RWPE1 (cell line): ENCODE results near the gene RPL31.

Experiments
- CTCF ChIA-PET: fragments of 350-600 bp; sonication (Branson Sonifier 250); formaldehyde crosslinking; extraction: SDS; loops from one replicate; lab custom pipeline; 2021; lab: Yijun Ruan, JAX
- POLR2A ChIA-PET: fragments of 400-600 bp; formaldehyde crosslinking; extraction: SDS; loops from one replicate; lab custom pipeline; 2020; ENCODE audit warnings: antibody characterized with exemption; ENCODE audit not compliant: low non-redundant PET; lab: Yijun Ruan, JAX
- DNase-seq: peaks from one replicate; pipeline ENCODE4 v3.0.0; 2012; ENCODE audit warnings: low spot score
- H3K27ac ChIP-seq: fragments of 450-650 bp; 2 replicates; pipeline ENCODE4 v1.5.1; 2017
- CTCF ChIP-seq: fragments of 450-650 bp; conservative IDR thresholded peaks from 2 replicates; pipeline ENCODE4 v1.5.1; 2017; ENCODE audit warnings: low read depth, mild to moderate bottlenecking

Gene RPL31

GRCh38 chr2:101012706-101013181, 10.7 kb downstream of the RPL31 start:
- ChIA-PET POLR2A (interaction anchor here (0.6 kb wide), 1 partner anchor 18 kb away, joined by 3 read pairs; no protein-coding TSS in a partner anchor), CTCF (interaction anchor here (0.6 to 2.6 kb wide), 19 partner anchors 10 to 1701 kb away, joined by 3 to 12 read pairs (median 5); partner anchors contain the start of genes RPL31 and TBC1D8)
- no peak overlapping the region for H3K27ac ChIP-seq
- DNase-seq: no peak
- peak; percentile 83 for TF ChIP-seq CTCF

GRCh38 chr2:101014264-101014857, 12.3 kb downstream of the RPL31 start:
- CTCF ChIA-PET: interaction anchor here (0.7 kb wide), 1 partner anchor 11 kb away, joined by 3 read pairs; no protein-coding TSS in a partner anchor

GRCh38 chr2:101017371-101017770, 15.3 kb downstream of the RPL31 start:
- CTCF ChIA-PET: no interaction called here
- POLR2A ChIA-PET: no interaction called here
- no peak overlapping the region for H3K27ac ChIP-seq
- no peak for TF ChIP-seq CTCF
- DNase-seq: no peak

More at GRCh38 chr2:101014264-101014857, 12.3 kb downstream of the RPL31 start:
- TF ChIP-seq CTCF: no peak
- DNase-seq: no peak
- H3K27ac ChIP-seq: no peak overlapping the region
- POLR2A ChIA-PET: no interaction called here

- ChIA-PET POLR2A (no interaction called here), CTCF (no interaction called here)
- TF ChIP-seq CTCF: no peak
- no peak for DNase-seq
- no peak overlapping the region for H3K27ac ChIP-seq
These were observed 16.8 kb downstream of the RPL31 start for GRCh38 chr2:101018934-101019333.

- H3K27ac ChIP-seq: no peak overlapping the region
- ChIA-PET POLR2A (no interaction called here), CTCF (no interaction called here)
- TF ChIP-seq CTCF: no peak
- DNase-seq: no peak
These were observed 20.1 kb downstream of the RPL31 start for GRCh38 chr2:101022221-101022620.

- no peak for TF ChIP-seq CTCF
- CTCF ChIA-PET: no interaction called here
- no peak overlapping the region for H3K27ac ChIP-seq
- POLR2A ChIA-PET: no interaction called here
- DNase-seq: no peak
These were observed 21.4 kb downstream of the RPL31 start for GRCh38 chr2:101023327-101024107.
